HCT116 (cell line): ENCODE results near the gene STK17A. TPM values are rescaled to one million over a fixed set of nuclear protein-coding genes. Genes with fewer than 3 reads are reported as not detected.

Source experiments
- ATAC-seq: fragments of 200-7000 bp; cut with Tn5 transposase; 2 replicates; pipeline ENCODE4 v1.9.1; 2020; ENCODE audit warnings: mild to moderate bottlenecking, moderate library complexity
- BruUV-seq: library from RNA; stranded (reverse); fragments of 400-500 nt; replicated peaks from 2 replicates; lab custom pipeline; 2021; lab: Mats Ljungman, UMichigan
- CTCF ChIA-PET: fragments of 300-600 bp; sonication (Branson Sonifier 250); formaldehyde crosslinking; loops from one replicate; lab custom pipeline; 2021; ENCODE audit warnings: antibody characterized with exemption; lab: Charles Lee
- POLR2A ChIA-PET: fragments of 300-600, 350-600 bp; sonication (Branson Sonifier 250); formaldehyde crosslinking; loops from one replicate; lab custom pipeline; 2021; ENCODE audit warnings: antibody characterized with exemption; lab: Charles Lee
- RAD21 ChIA-PET, 2 experiments: fragments of 300-600 bp; sonication (Branson Sonifier 250); formaldehyde crosslinking; loops; one replicate each; lab custom pipeline; 2023; ENCODE audit warnings: low total read pairs in 2 of 2; ENCODE audit not compliant: uncharacterized antibody in 2 of 2, unreplicated experiment in 2 of 2, low non-redundant PET in 1 of 2; lab: Charles Lee
- DNase-seq: peaks from one replicate; pipeline ENCODE4 v3.0.0-alpha.2; 2010; ENCODE audit warnings: low read depth, low spot score
- H2AFZ ChIP-seq: fragments of 200-600 bp; shearing (Covaris generic), sonication (generic); 2 replicates; pipeline ENCODE4 v1.6.1; 2017; ENCODE audit warnings: low read depth, mixed run types, mixed read lengths, antibody characterized with exemption, low read length; ENCODE audit not compliant: poor library complexity, severe bottlenecking
- H3K27ac ChIP-seq: 2 replicates; pipeline ENCODE4 v1.5.1; 2012; ENCODE audit warnings: low read depth, low read length
- H3K27me3 ChIP-seq: fragments of 200-600 bp; sonication (generic); 2 replicates; pipeline ENCODE4 v1.6.1; 2016; ENCODE audit warnings: mixed run types, low read length, mixed read lengths; ENCODE audit not compliant: insufficient read depth
- H3K36me3 ChIP-seq, 2 experiments: fragments of 200-500 bp in 1 of 2; fragments of 200-600 bp in 1 of 2; sonication (Bioruptor generic) in 1 of 2; sonication (generic) in 1 of 2; 2 replicates each; pipeline versions ENCODE4 v1.5.1 to v1.6.1; 2014 to 2016; ENCODE audit warnings: low read length in 2 of 2, inconsistent platforms in 1 of 2, mixed read lengths in 1 of 2, mixed run types in 1 of 2; ENCODE audit not compliant: insufficient read depth in 2 of 2, control insufficient read depth in 1 of 2
- H3K4me1 ChIP-seq, 2 experiments: fragments of 200-600 bp in 1 of 2; sonication (generic) in 1 of 2; 2 replicates each; pipeline versions ENCODE4 v1.5.1 to v1.6.1; 2012 to 2017; ENCODE audit warnings: low read length in 2 of 2, inconsistent platforms in 1 of 2, mild to moderate bottlenecking in 1 of 2, mixed read lengths in 1 of 2, mixed run types in 1 of 2, moderate library complexity in 1 of 2; ENCODE audit not compliant: insufficient read depth in 2 of 2, control insufficient read depth in 1 of 2
- H3K4me2 ChIP-seq: fragments of 200-600 bp; sonication (generic); 2 replicates; pipeline ENCODE4 v1.6.1; 2017; ENCODE audit warnings: mixed run types, low read length, mixed read lengths
- H3K4me3 ChIP-seq, 2 experiments: fragments of 200-600 bp in 1 of 2; sonication (generic) in 1 of 2; replicated peaks in 1 of 2; 2 replicates each; pipeline ENCODE4 v1.5.1; 2011 to 2016; ENCODE audit warnings: low read length in 2 of 2, control low read depth in 1 of 2, low read depth in 1 of 2, mild to moderate bottlenecking in 1 of 2, mixed read lengths in 1 of 2, mixed run types in 1 of 2
- H3K79me2 ChIP-seq: fragments of 200-600 bp; sonication (generic); 2 replicates; pipeline ENCODE4 v1.6.1; 2017; ENCODE audit warnings: mild to moderate bottlenecking, mixed run types, low read length, moderate library complexity, mixed read lengths; ENCODE audit not compliant: insufficient read depth
- H3K9ac ChIP-seq: fragments of 200-600 bp; sonication (generic); 2 replicates; pipeline ENCODE4 v1.6.1; 2016; ENCODE audit warnings: low read length, mixed read lengths
- H3K9me2 ChIP-seq: fragments of 200-600 bp; sonication (generic), shearing (Covaris generic); 2 replicates; pipeline ENCODE4 v1.6.1; 2017; ENCODE audit warnings: mixed run types, mild to moderate bottlenecking, moderate library complexity; ENCODE audit not compliant: insufficient read depth
- H3K9me3 ChIP-seq, 2 experiments: fragments of 200-500 bp in 1 of 2; fragments of 200-600 bp in 1 of 2; sonication (Bioruptor generic) in 1 of 2; sonication (generic) in 1 of 2; 2 replicates each; pipeline ENCODE4 v1.6.1; 2014 to 2017; ENCODE audit warnings: low read length in 2 of 2, mixed read lengths in 2 of 2, inconsistent platforms in 1 of 2, low read depth in 1 of 2, mild to moderate bottlenecking in 1 of 2, mixed run types in 1 of 2, moderate library complexity in 1 of 2; ENCODE audit not compliant: control insufficient read depth in 1 of 2, insufficient read depth in 1 of 2
- H4K20me1 ChIP-seq: fragments of 200-600 bp; sonication (generic), shearing (Covaris generic); 2 replicates; pipeline ENCODE4 v1.6.1; 2017; ENCODE audit warnings: mixed run types, mild to moderate bottlenecking, moderate library complexity; ENCODE audit not compliant: insufficient read depth
- CBX3 ChIP-seq: IDR thresholded peaks from 2 replicates; pipeline ENCODE4 v1.6.1; 2012; ENCODE audit warnings: low read depth
- EGR1 ChIP-seq: IDR thresholded peaks from 2 replicates; pipeline ENCODE4 v1.6.1; 2012; ENCODE audit warnings: low read depth
- EZH2phosphoT487 ChIP-seq: fragments of 200-600 bp; IDR thresholded peaks from 2 replicates; pipeline ENCODE4 v1.6.1; 2018; ENCODE audit warnings: antibody characterized with exemption, borderline replicate concordance
- POLR2AphosphoS5 ChIP-seq: IDR thresholded peaks from 2 replicates; pipeline ENCODE4 v1.6.1; 2011; ENCODE audit warnings: mild to moderate bottlenecking, low read depth, low read length, moderate library complexity
- RAD21 ChIP-seq: IDR thresholded peaks from 2 replicates; pipeline ENCODE4 v1.6.1; 2012; ENCODE audit warnings: low read depth, mild to moderate bottlenecking
- SIN3A ChIP-seq: IDR thresholded peaks from 2 replicates; pipeline ENCODE4 v1.6.1; 2012; ENCODE audit warnings: low read depth
- SRF ChIP-seq: IDR thresholded peaks from 2 replicates; pipeline ENCODE4 v1.6.1; 2012; ENCODE audit warnings: low read depth
- TCF7L2 ChIP-seq: IDR thresholded peaks from 2 replicates; pipeline ENCODE4 v1.7.0; 2011; ENCODE audit warnings: borderline replicate concordance, inconsistent platforms; ENCODE audit not compliant: insufficient read depth, insufficient read length; ENCODE audit errors: extremely low read depth
- YY1 ChIP-seq: IDR thresholded peaks from 2 replicates; pipeline ENCODE4 v1.6.1; 2011; ENCODE audit warnings: low read length, low read depth, moderate library complexity, mild to moderate bottlenecking; ENCODE audit not compliant: insufficient replicate concordance; ENCODE audit errors: extremely low read depth
- ZFX ChIP-seq: fragments of 450-650 bp; IDR thresholded peaks from 2 replicates; pipeline ENCODE4 v1.6.1; 2017
- ZNF274 ChIP-seq: fragments of 200-500 bp; sonication (Bioruptor generic); IDR thresholded peaks from 2 replicates; pipeline ENCODE4 v1.6.1; 2014; ENCODE audit warnings: mild to moderate bottlenecking, low read depth, low read length, inconsistent platforms
- intact Hi-C: fragments of 100-400 bp; cut with micrococcal nuclease; formaldehyde crosslinking; loops from 2 replicates; pipeline ENCODE4 v1.10.0; 2022
- total RNA-seq: library from RNA; stranded (reverse); gene quantifications from one replicate; pipeline ENCODE4 v1.2.1, GENCODE V29; 2021; ENCODE audit not compliant: unreplicated experiment
- TF ChIP-seq, protein P1 (sequence below): IDR thresholded peaks from 2 replicates; pipeline ENCODE4 v1.6.1; 2011; ENCODE audit warnings: mild to moderate bottlenecking, low read length, moderate library complexity; ENCODE audit not compliant: insufficient replicate concordance; ENCODE audit errors: extremely low read depth

Gene STK17A
- total RNA-seq, 1 experiment from 2014 or later: 14.8 TPM

DNA sequence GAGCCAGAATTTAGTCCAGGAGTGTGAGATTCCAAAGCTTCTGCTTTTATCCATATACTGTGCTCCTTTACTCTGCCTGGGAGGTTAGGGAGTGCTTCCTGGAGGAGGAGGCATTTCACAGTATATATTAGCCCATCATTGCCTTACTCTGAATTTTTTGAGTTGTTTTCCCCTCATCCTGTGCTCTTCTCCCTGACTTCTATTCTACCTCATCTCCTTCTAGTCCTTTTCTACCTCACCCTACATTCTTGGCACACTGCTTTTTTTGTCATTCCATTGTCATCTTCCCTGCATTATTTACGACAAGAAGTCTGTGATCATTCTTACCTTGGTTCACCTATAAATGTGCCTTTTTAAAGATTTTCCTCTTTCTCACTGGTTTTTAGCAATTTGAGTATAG is 21.3 kb downstream of the STK17A start:
- H3K4me2 ChIP-seq: no peak overlapping the region
- ChIA-PET POLR2A (interaction anchor here (1.6 kb wide), 1 partner anchor 22 kb away, joined by 4 read pairs; the partner anchor contains the start of gene STK17A), RAD21 (no interaction called here), CTCF (no interaction called here)
- 0 out of 4 replicates have a peak, but pooled peaks cover 3 to 6% of the 10 kb centered on the region in 2 experiments for H3K36me3 ChIP-seq
- TF ChIP-seq SRF: no peak
- peak; percentile 58; the same call in 1 of the 2 replicates for TF ChIP-seq CBX3
- intact Hi-C loops: no loop called here
- H4K20me1 ChIP-seq: no peaks in the 10 kb centered on the region
- no peak overlapping the region for H3K9ac ChIP-seq
- no peak overlapping the region for H2AFZ ChIP-seq
- H3K27ac ChIP-seq: no peak overlapping the region
- H3K79me2 ChIP-seq: peaks cover 11% of the 10 kb centered on the region
- peaks cover 0 to 8% of the 10 kb centered on the region in 2 experiments; a peak in 1 of 4 replicates for H3K9me3 ChIP-seq
- H3K4me1 ChIP-seq: no peaks in the 10 kb centered on the region
- BruUV-seq: no TSS peak
- no peak overlapping the region for H3K4me3 ChIP-seq
- ATAC-seq: no peak
- no peak for DNase-seq
- H3K27me3 ChIP-seq: no peaks in the 10 kb centered on the region
- H3K9me2 ChIP-seq: no peaks in the 10 kb centered on the region

DNA sequence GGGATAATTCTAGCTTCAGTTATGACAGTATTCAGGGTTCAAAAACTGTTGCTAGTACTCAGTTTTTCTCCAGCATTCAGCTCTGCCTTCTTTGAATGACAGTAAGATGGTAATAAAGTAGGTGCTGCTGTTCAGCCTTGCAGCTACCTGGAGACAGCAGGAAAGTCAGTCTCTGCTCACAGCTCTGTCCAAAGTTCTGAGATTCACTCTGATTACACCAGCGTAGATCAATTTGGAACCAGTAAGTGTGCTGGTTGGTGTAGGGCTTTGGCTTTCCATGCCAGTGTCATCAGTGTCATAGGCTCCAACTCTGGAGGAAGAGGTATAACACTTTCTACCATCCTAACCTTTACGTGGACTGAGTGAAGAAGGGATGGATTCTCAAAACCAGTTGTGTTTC is 26.2 kb downstream of the STK17A start:
- POLR2A ChIA-PET: no interaction called here

More for the DNA sequence above, 26.2 kb downstream of the STK17A start:
- Histone ChIP-seq H3K4me2 (no peak overlapping the region), H3K4me3 (no peak overlapping the region), H4K20me1 (no peaks in the 10 kb centered on the region), H3K36me3 (peaks cover 8 to 17% of the 10 kb centered on the region in 2 experiments; a peak in 1 of 4 replicates), H3K9me2 (no peaks in the 10 kb centered on the region), H3K9me3 (peaks cover 0 to 8% of the 10 kb centered on the region in 2 experiments; a peak in 1 of 4 replicates), H3K27me3 (no peaks in the 10 kb centered on the region), H3K9ac (no peak overlapping the region), H3K79me2 (peaks cover 8% of the 10 kb centered on the region), H3K4me1 (no peaks in the 10 kb centered on the region), H2AFZ (no peak overlapping the region), H3K27ac (no peak overlapping the region)
- CTCF ChIA-PET: no interaction called here
- RAD21 ChIA-PET: no interaction called here
- no TSS peak for BruUV-seq
- ATAC-seq: no peak
- no peak for TF ChIP-seq POLR2AphosphoS5
- TF ChIP-seq SIN3A: no peak
- TF ChIP-seq EZH2phosphoT487: no peak
- no peak for TF ChIP-seq YY1
- no peak for TF ChIP-seq ZFX
- no peak for TF ChIP-seq RAD21
- no peak for TF ChIP-seq ZNF274
- TF ChIP-seq, protein P1, sequence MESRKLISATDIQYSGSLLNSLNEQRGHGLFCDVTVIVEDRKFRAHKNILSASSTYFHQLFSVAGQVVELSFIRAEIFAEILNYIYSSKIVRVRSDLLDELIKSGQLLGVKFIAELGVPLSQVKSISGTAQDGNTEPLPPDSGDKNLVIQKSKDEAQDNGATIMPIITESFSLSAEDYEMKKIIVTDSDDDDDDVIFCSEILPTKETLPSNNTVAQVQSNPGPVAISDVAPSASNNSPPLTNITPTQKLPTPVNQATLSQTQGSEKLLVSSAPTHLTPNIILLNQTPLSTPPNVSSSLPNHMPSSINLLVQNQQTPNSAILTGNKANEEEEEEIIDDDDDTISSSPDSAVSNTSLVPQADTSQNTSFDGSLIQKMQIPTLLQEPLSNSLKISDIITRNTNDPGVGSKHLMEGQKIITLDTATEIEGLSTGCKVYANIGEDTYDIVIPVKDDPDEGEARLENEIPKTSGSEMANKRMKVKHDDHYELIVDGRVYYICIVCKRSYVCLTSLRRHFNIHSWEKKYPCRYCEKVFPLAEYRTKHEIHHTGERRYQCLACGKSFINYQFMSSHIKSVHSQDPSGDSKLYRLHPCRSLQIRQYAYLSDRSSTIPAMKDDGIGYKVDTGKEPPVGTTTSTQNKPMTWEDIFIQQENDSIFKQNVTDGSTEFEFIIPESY: no peak
- no peak for TF ChIP-seq EGR1
- no peak for TF ChIP-seq TCF7L2
- DNase-seq: no peak
- intact Hi-C loops: no loop called here
